Kidney tubule cell (primary cell): ENCODE results near the gene ZFAND3.

Experiments
- DNase-seq: peaks from one replicate; pipeline ENCODE4 v3.0.0-alpha.2; 2018; ENCODE audit warnings: low spot score

The ZFAND3 gene

DNA sequence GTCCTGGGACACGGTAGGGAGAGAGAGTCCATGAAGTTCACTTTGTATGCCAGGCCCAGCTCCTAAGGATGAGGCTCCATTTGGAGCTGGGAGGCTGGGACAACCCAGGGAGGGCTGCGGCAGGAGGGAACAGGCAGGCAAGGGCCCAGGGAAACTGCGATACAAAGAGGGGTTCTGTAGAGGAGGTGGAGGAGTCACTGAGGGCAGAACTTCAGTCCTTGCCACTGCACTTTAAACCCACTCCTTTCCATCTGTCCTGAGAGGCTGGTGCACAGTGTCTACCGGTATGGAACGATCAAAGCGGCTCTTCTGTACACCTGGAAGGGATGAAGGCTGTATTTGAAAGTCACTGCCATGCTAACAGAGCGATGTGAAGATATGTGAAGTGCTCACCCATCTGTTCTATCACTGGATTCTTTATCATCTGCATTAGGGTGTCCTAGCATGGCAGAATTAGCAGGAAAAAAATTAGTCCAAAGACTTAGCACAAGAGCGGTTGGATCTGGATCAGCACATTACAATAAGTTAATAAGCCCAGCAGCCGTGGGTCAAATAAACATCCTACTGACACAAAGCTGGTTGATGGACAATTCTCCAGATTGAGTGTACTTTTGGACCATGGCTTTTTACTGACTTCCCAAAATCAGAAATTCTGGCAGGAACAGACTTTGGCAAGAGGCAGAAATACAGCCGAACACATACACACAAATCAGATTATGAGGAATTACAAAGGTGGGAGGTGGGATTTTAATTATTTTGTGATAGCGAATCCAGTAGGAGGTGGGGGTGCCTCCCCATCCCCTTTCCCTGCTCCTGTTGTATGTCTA, 20.9 kb upstream of the ZFAND3 start:
- no peak for DNase-seq

DNA sequence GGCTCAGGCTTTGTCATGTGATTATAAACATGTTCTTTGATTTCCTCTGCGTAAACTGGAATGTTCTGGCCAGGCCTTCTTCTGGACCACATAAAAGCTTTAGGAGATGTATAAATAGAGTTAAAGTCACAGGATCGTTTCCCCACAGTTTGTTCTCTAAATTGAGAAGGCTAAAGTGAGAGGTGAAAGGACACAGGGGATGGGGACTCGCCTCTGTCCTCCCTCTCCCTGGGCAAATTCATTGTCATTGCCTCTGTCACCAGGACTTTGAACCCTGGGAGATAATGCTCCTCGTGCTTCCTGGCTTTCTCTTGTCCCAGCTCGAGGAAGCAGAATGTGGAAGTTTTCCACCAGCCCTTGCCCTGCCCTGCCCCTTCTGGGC, 20.3 kb upstream of the ZFAND3 start:
- DNase-seq: no peak

DNA sequence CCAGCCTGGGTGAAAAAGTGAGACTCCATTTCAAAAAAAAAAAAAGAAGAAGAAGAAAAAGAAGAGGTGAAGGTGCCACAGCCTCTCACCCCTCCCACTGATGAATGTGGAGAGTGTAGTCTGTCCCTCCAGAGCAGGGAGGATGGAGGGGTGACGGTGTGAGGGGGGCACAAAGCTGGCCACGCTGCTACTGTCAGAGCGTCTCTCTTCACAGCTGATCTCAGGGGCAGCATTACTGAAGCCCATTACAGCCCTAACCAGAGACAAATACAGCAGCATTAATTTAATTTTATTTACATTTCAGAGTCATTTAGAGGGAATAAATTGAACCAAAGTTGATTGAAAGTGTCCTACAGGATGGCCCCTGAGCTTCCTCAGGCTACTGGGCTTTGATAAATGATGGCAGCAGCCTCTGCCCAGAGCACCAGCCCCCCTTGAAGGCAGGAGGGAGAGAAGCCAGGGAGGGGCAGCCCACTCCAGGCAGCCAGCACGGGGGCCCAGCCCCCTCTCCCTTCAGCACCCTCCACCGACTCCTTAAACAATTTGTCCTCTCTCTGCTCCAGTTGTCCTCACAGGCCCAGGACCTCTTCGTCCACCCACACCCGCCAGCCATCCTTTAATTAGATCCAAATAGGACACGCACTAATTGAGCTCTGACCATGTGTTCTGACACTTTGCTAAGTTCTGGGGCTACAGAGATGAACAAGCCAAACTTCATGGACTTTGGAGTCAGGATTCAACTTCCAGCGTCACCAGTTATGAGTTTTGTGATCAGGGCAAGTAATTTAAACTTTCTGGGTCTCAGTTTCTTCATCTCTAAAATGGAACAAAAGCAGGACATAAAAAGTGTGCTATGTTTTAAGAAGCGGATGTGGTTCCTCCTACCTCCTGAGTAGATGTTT, 18.6 kb upstream of the ZFAND3 start:
- no peak for DNase-seq

DNA sequence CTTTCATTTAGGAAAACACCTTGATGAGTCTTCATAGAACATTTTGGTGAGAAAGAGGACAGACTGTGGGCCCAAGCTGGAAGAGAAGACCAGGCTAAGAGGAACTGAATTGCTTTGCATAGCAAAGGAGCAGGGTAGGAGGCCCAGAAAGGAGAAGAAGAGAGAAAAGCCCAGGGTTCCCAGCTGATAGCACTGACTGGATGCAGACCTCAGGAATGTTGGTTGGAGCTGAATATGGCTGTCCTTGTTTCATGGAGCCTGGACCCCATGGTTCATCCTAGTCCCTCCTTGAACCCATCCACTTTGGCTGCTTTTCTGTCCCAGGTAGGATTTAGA, 18.0 kb upstream of the ZFAND3 start:
- no peak for DNase-seq

DNA sequence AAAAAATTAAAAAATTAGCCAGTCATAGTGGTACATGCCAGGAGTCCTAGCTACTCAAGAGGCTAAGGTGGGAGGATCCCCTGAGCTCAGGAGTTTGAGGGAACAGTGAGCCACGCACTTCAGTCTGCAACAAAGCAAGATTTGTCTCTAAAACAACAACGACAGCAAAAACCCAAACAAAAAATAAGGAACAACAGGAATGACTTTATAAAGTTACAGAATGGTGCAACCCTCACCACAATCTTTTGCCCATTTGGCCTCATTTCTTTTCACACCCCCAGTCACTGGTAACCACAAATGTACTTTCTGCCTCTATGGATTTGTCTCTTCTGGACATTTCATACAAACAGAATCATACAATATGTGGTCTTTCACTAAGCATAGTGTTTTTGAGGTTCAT, 16.7 kb upstream of the ZFAND3 start:
- no peak for DNase-seq

DNA sequence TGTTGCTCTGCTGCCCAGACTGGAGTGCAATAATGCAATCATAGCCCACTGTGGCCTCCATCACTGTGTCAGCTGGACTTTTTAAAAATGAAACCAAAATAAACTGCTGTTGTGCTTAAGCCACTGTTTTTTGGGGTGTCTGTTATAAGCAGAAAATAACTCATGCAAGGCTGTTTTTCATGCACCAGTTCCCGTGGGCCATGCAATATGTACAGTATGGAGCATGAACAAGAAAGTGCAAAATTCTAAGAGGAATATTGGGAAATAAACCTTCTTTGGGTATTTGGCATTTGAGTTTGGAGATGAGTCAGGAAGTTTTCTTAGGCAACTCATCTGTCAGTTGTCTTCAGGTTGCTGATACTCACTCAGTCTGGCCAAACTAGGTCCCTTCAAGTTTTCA, 14.9 kb upstream of the ZFAND3 start:
- no peak for DNase-seq

DNA sequence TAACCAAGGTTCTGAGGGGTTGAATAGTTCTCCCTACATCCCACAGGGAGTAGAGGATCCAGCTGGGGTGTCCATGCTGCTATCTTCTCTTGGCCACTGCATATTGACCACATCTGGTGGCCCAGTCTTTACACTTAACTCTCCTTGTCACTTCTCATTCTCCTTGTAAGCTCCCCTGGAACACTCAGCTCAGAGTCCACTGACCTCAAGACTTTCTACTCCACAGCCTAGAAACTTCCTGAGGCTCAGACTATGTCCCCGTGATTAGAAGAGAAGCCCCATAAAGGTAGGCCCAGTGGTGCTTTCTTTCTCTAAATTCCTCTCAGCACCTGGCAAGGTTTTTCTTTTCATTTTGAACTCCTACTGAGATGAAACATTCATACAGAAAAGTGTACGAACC, 13.3 kb upstream of the ZFAND3 start:
- DNase-seq: no peak

DNA sequence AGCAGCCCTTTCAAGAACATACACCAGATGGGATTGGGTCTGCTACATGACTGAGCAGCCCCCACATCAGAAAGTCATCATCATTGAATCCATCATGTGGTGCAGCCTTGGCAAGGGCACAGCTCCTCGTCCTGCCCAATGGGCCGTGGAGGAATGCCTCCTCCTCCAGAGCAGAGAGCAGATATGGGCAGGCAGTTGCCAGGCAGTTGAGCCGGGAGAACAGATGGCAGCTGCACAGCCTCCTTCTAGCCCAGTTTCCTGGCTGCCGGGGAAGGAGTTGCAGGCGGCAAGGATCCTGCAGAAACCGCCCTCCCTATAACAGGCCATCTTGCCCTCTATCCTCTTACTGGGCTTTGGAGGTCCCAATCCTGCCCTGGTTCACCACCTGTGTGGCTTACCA, 11.9 kb upstream of the ZFAND3 start:
- DNase-seq: peak; percentile 83

DNA sequence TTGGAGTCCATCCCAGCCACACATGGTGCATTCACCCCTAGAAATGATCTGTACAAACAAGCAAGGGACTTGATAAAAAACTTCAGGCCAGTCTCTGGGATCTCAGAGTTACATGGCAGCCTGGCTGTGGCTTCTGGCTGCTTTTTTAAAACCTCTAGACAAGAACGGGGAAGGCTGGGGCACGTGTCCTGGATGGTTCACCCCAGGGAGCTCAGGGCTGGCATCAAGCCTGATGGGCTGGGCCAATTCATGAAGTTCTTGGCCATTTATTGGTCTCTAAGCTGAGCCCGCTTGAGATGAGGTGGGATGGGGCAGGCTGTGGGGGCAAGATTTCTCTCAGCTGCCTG, 10.4 kb upstream of the ZFAND3 start:
- DNase-seq: peak; percentile 43

DNA sequence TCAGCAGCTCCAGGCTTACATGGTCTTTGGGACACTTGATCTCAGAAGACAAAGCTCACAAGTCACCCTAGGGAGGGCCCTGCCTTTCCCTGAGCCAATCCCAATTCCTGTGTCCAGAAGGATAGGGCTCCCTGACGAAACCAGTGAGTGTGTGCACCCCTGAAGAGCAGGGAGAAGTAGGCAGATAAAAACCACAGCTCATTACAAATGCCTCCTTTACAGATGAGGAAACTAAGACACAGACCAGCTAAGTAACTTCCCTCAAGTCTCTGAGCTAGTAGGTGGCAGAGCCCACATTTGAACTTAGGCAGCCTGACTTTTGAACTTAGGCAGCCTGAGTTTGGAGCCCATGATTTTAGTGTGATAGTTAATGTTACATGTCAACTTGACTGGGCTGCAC, 6.7 kb upstream of the ZFAND3 start:
- DNase-seq: no peak

DNA sequence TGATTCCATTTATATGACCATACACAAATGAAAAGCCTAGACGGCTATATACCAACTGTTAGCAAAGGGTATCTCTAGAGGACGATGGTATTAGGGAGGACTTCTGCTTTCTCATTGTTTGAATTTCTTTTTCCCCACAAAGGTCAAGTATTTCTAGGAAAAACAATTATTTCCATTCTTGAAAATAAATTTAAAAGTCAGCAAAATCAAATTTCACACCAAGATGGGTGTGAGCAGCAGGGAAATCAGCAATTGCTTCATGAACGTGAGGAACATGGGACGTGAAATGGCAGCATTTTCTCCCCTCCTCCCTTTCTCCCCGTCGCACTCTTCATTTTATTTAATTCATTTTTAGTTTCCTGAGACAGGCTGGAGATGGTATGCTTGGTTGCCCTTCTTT, 5.2 kb upstream of the ZFAND3 start:
- DNase-seq: no peak

DNA sequence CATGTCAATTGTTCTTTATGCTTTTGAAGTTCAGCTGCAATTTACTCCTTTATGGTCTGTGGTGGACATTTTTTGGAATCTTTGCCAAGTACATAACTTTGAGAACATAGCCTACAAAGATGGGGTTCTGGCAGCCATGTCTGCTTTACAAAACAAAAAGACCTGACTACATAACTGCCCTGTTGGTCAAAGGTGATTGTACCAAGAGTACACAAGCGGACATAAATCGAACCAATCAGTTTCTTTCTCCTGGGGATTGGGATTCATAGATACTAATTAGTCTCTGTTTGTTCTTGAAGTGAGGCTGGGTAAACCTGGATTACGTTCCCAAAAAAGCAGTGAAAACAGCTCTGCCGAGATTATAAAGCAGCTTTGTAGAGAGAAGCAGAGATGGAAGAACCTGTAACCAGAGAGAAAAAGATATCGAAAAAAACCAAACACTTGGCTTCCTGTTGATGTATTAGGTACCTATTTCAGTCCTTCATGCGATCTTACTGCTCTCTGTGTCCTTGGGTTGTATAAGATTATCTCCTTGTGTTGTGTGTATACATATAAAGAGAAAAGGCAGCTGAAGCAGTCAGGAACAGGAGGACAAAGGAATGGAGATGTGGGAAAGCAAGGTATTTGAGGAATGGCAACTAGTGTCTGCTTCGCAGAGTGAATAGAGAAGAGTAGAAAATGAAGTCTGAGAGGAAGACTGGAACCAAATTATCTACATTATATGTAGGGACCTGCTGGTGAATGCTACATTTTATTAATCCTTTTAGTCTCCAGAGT, 2.7 kb upstream of the ZFAND3 start:
- no peak for DNase-seq

DNA sequence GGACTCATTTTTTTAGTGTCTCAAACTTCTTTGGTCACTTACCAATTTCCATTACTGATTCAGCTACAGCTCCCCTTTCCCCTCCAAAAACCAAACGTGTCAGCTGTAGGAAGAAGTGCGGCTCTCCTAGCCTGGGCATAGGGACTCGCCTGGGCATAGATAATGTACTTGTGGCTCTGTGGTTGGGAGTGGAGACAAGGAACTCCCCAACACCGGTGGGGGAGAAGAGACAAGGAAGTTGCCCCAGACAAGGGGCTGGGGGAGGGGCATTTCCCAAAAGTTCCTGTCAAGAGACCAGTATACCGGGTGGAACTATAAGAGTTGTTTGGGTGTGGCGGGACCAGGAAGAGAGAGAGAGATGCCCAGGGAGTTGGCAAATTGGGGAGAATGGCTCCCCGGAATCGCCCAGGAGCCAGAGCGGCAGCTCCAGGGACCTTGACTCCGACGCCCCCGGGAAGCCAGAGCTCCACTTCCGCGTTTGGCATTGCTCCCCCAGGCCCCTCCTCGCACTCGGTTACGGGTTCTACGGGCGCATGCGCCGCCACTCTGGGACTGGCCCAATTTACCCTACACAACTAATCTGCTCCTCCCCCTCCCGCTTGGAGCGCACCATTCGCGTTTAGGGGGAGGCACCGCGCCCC, 871 bp upstream of the ZFAND3 start:
- DNase-seq: peak; percentile 96

DNA sequence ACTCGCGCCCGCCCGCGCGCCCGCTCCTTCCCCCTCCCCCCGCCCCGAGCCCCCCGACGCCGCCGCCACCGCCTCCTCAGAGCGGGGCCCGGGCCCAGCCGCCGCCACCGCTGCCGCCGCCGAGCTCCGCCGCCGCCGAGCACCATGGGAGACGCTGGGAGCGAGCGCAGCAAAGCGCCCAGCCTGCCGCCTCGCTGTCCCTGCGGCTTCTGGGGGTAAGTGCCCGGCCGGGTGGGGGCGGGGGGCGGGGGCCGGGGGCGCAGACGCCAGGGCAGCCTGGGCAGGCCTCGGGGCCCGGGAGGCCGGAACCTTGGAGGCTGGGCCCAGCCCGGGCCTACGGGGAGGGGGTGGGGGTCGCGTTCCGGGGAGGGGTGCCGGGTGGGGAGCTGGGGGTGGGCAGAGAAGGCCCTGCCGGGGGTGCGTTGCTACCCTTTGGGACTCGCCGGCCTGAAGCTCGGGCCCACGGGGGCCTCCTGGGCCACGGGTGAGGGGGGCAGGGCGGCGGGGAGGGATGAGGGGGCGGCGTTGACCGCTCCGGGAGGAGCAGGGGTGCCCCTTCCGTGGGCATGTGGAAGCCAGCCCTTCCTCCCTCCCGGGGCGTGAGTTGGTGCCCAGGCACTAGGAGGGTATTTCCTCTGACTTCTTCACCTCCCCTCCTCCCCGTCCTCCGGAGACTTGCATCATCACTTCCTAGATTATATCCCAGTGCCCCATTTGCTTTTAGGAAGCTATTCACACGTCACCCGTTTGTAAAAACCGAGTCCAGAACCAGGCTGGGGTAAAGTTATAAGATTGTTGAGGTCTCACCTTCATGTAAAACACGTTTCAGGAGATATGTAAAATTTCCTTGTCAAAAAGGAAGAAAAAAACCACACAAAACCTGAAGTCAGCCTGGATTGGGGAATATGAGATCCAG, 533 bp downstream of the ZFAND3 start:
- DNase-seq: peak; percentile 90

DNA sequence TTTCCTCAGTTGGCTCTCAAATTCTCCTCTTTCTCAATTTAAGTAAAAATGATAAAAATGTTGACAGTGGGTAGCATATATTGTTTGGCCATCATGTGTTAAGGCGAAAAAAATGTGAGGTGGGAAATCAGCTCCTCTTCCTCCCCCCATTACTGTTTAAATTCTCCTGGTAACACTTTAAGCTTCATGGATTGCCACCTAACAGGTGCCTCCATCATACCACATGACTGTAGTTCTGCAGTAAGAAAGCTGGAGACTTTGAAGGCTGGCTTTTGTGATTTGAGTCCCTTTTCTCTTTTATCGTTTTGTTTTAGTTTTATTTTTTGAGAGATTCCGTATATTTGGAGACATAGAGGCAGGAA, 1.2 kb downstream of the ZFAND3 start:
- peak; percentile 32 for DNase-seq

DNA sequence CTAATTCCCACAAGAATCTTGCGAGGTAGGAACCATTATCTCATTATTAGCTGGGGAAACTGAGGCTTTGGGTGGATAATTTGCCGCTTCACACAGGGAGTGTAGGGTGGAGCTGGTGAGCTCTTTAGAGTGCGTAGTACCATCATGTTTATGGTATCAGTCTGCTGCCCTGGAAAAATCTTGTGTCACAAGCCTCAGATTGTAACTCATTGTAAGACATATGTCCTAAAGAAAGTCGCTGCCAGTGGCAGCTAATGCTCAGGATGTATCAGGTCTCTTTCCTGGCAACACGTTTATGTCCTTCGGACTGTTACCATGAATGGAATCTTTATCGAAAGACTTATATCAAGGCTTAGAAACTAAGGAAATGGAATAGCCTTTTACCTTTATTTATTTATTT, 1.9 kb downstream of the ZFAND3 start:
- no peak for DNase-seq

DNA sequence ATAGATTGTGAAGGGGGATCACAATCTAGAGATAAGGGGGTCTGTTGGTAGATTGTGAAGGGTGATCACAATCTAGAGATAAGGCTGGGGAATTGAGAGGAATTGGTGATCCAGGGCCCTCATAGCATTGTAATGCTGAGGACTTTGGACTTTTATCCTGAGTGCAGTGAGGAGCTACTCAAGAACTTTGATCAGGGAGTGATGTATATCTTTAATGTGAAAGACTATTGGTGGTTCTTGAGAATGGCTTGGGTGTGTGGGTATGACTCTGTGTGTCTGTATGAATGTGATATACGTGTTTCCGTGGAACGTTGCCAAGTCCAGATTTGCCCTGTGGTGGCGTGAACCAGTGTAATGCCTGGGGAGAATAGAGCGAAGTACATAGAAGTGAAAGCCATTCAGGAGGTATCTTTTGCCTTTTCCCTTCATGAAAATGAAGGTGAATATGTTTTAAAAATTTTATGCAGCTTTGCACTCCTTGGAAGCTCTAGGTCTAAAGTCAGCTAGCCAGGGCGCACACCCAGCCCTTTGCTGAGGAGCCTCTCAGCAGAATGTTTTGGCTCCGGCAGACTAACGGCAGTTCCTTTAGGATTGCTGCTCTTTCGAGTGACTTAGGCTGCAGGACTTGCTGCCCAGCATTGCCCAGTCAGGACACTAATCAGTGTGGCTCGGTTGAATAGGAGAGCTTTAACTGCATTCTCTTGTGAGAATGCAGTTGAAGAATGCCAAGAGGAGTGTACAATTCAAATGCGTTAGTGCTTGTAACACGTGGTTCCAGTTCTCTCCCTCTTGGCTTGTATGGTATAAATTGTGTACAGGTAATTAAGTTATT, 3.5 kb downstream of the ZFAND3 start:
- peak; percentile 32 for DNase-seq

DNA sequence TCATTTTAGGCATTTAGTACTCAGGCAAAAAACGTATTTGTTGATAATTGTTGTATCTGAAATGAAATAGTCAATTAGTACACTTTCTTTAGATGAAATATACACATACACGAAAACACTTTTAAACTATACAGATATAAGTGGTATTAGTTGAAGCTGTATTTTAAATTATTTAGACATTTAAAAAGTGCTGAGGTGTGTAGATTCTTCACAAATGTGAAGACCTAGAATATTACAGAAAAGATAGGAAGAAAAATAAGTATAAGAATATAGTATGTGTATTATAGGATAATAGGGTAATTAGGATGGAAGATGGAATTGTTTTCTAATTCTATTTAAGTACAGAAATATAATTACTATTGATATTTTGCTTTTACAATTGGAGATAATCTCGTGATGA, 4.6 kb downstream of the ZFAND3 start:
- DNase-seq: no peak

DNA sequence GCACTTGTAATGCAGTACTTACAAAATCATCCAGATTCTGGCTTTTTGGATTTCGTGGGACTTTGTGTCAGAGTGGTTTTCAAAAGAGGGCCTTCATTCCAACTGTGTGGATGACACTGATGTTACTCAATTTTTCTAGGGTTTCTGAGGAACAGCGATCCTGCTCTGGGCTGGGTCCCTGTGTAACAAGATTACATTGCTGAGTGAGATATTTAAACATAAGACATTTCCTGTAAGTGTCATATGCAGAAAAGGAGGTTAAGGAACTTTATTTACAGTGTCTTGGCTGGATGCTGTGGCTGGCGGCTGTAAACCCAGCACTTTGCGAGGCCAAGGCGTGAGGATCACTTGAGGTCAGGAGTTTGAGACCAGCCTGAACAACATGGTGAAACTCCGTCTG, 6.7 kb downstream of the ZFAND3 start:
- DNase-seq: no peak

DNA sequence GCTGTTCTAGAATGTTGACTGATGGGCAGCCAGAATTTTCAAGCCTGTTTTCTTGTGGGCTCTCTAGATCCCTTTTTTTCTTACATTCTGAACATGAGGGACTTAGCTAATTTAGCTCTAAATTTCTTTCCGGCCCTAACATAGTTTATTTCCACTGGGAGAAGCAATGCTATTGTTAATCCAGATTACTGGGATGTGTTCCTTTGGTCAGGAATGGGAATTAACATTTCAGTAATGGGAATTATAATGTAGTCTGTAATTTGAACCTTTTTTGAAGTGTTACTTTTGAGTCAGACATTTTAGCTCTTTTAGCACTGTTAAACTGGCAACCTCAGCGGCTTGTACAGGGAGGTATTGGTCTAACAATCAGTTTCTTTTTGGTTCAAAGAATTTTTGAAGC, 7.5 kb downstream of the ZFAND3 start:
- no peak for DNase-seq
